ENCODE results near the gene BYSL. TPM values are rescaled to one million over a fixed set of nuclear protein-coding genes. Genes with fewer than 3 reads are reported as not detected.
A peak's percentile ranks its signal among the peaks of the same experiment; 100 is the strongest.

Gene BYSL
- polyA plus RNA-seq, 1 donor (not counting 4 experiments of a cell fraction or from before 2014, with no cell fraction given), result 34.3 TPM

GRCh38 chr6:41940759-41941279, 19.5 kb downstream of the BYSL start:
- Histone ChIP-seq H3K9me3 (ENCODE audit: control insufficient read depth, low read depth, low read length) (no peaks in the 10 kb centered on the region), H2AFZ (ENCODE audit: control insufficient read depth, low read length) (peak overlapping the region; percentile 76)
- TF ChIP-seq EZH2 (IDR thresholded peaks at IDR 0.05; ENCODE audit: low read length) (no peak), CTCF (optimal IDR thresholded peaks at IDR 0.05 in 1 of 3, IDR thresholded peaks at IDR 0.05 in 1 of 3, conservative IDR thresholded peaks at IDR 0.05 in 1 of 3; ENCODE audit: extremely low read depth in 1 of 3, insufficient read depth in 2 of 3, low read length in 3 of 3) (peak in 1 of 3 experiments; percentile 3)

GRCh38 chr6:41941280-41942066, 20.2 kb downstream of the BYSL start, which contains the start of gene CCND3:
CCND3 (minus strand) TSS chr6:41941808; CDS start chr6:41941649, 159 bp downstream.
- dilution Hi-C loops (cut with MboI; ENCODE audit: extremely low pct_ligation_motif_present, low sequenced_read_pairs), result no loop called here
- Histone ChIP-seq H2AFZ (ENCODE audit: control insufficient read depth, low read length) (peak within 1 kb of the TSS; percentile 76), H3K27ac (ENCODE audit: control insufficient read depth, insufficient read depth, low read length) (peak within 1 kb of the TSS; percentile 61), H3K4me2 (ENCODE audit: control insufficient read depth, extremely low read depth, insufficient read depth, low read depth, low read length) (peak within 1 kb of the TSS; percentile 91), H4K20me1 (ENCODE audit: control insufficient read depth, extremely low read depth, insufficient read depth, low read length) (no peaks in the 10 kb centered on the region), H3K9me3 (ENCODE audit: control insufficient read depth, low read depth, low read length) (no peaks in the 10 kb centered on the region), H3K79me2 (ENCODE audit: control insufficient read depth, insufficient read depth, low read length) (peaks cover 29% of the 10 kb centered on the region), H3K4me1 (ENCODE audit: control insufficient read depth, extremely low read depth, insufficient read depth, low read length) (peaks cover 27% of the 10 kb centered on the region), H3K36me3 (ENCODE audit: control insufficient read depth in 2 of 2, extremely low read depth in 1 of 2, insufficient read depth in 2 of 2, low read length in 2 of 2) (peaks cover 6 to 10% of the 10 kb centered on the region in 2 experiments), H3K4me3 (ENCODE audit: control insufficient read depth in 2 of 3, extremely low read depth in 1 of 3, insufficient read depth in 2 of 3, low read depth in 1 of 3, low read length in 3 of 3) (peak within 1 kb of the TSS; percentile 65 to 88 (median 86)), H3K9me1 (ENCODE audit: control insufficient read depth, extremely low read depth, insufficient read depth, low read length) (no peaks in the 10 kb centered on the region), H3K27me3 (ENCODE audit: control insufficient read depth, extremely low read depth, insufficient read depth, low read length) (no peaks in the 10 kb centered on the region), H3K9ac (ENCODE audit: control insufficient read depth, extremely low read depth, insufficient read depth, low read length) (peak within 1 kb of the TSS; percentile 73)
- DNase-seq (ENCODE audit: low read depth, low spot score), result no peak
- FAIRE-seq, result no peak
- TF ChIP-seq CTCF (optimal IDR thresholded peaks at IDR 0.05 in 1 of 3, IDR thresholded peaks at IDR 0.05 in 1 of 3, conservative IDR thresholded peaks at IDR 0.05 in 1 of 3; ENCODE audit: extremely low read depth in 1 of 3, insufficient read depth in 2 of 3, low read length in 3 of 3) (no peak), EZH2 (IDR thresholded peaks at IDR 0.05; ENCODE audit: low read length) (no peak)

More at GRCh38 chr6:41940759-41941279, 19.5 kb downstream of the BYSL start:
- FAIRE-seq (no peak), DNase-seq (ENCODE audit: low read depth, low spot score) (no peak)
- Histone ChIP-seq H3K9ac (ENCODE audit: control insufficient read depth, extremely low read depth, insufficient read depth, low read length) (peak overlapping the region; percentile 73), H3K4me2 (ENCODE audit: control insufficient read depth, extremely low read depth, insufficient read depth, low read depth, low read length) (peak overlapping the region; percentile 91), H3K79me2 (ENCODE audit: control insufficient read depth, insufficient read depth, low read length) (peaks cover 29% of the 10 kb centered on the region), H3K4me1 (ENCODE audit: control insufficient read depth, extremely low read depth, insufficient read depth, low read length) (peaks cover 32% of the 10 kb centered on the region), H3K27me3 (ENCODE audit: control insufficient read depth, extremely low read depth, insufficient read depth, low read length) (no peaks in the 10 kb centered on the region), H4K20me1 (ENCODE audit: control insufficient read depth, extremely low read depth, insufficient read depth, low read length) (no peaks in the 10 kb centered on the region), H3K4me3 (ENCODE audit: control insufficient read depth in 2 of 3, extremely low read depth in 1 of 3, insufficient read depth in 2 of 3, low read depth in 1 of 3, low read length in 3 of 3) (peak overlapping the region; percentile 65 to 88 (median 86)), H3K9me1 (ENCODE audit: control insufficient read depth, extremely low read depth, insufficient read depth, low read length) (no peaks in the 10 kb centered on the region), H3K27ac (ENCODE audit: control insufficient read depth, insufficient read depth, low read length) (peak overlapping the region; percentile 42), H3K36me3 (ENCODE audit: control insufficient read depth in 2 of 2, extremely low read depth in 1 of 2, insufficient read depth in 2 of 2, low read length in 2 of 2) (peaks cover 9 to 15% of the 10 kb centered on the region in 2 experiments)
- dilution Hi-C loops (cut with MboI; ENCODE audit: extremely low pct_ligation_motif_present, low sequenced_read_pairs), result no loop called here
